RPMI8226 (cell line): ENCODE measurements around the gene CYGB.
"Not testable (repeated sequence)": the region's sequence is repeated elsewhere in the genome, so short reads cannot be mapped to it uniquely, and the experiment has no call there.

ENCODE experiments used
- DNase-seq: peaks from one replicate; pipeline ENCODE4 v3.0.0-alpha.2; 2015

The CYGB gene

GRCh38 chr17:76566988-76567431, 29.5 kb upstream of the CYGB start:
- no peak for DNase-seq

- no peak for DNase-seq
Observed at GRCh38 chr17:76566613-76566943, 29.1 kb upstream of the CYGB start.

- no peak for DNase-seq
Observed at GRCh38 chr17:76565728-76566612, 28.5 kb upstream of the CYGB start.

- DNase-seq: not testable (repeated sequence)
Observed at GRCh38 chr17:76564991-76565727, 27.6 kb upstream of the CYGB start.

GRCh38 chr17:76563359-76563758, 25.9 kb upstream of the CYGB start:
- not testable (repeated sequence) for DNase-seq

GRCh38 chr17:76562734-76563148, 25.2 kb upstream of the CYGB start:
- no peak for DNase-seq

- DNase-seq: no peak
Observed at GRCh38 chr17:76561799-76562268, 24.3 kb upstream of the CYGB start.

GRCh38 chr17:76561332-76561731, 23.8 kb upstream of the CYGB start:
- no peak for DNase-seq

- DNase-seq: no peak
Observed at GRCh38 chr17:76560877-76561221, 23.3 kb upstream of the CYGB start.

GRCh38 chr17:76560036-76560876, 22.7 kb upstream of the CYGB start:
- DNase-seq: no peak

- DNase-seq: not testable (repeated sequence)
Observed at GRCh38 chr17:76559460-76559859, 22.0 kb upstream of the CYGB start.

- peak; percentile 43 for DNase-seq
Observed at GRCh38 chr17:76558198-76559095, 20.9 kb upstream of the CYGB start.

- DNase-seq: peak; percentile 98
Observed at GRCh38 chr17:76557368-76558197, 20.1 kb upstream of the CYGB start.

GRCh38 chr17:76556765-76557367, 19.4 kb upstream of the CYGB start:
- DNase-seq: peak; percentile 54

- no peak for DNase-seq
Observed at GRCh38 chr17:76554131-76554530, 16.6 kb upstream of the CYGB start.

GRCh38 chr17:76553178-76553908, 15.8 kb upstream of the CYGB start:
- DNase-seq: no peak

GRCh38 chr17:76551685-76552084, 14.2 kb upstream of the CYGB start:
- DNase-seq: no peak

GRCh38 chr17:76550712-76551615, 13.5 kb upstream of the CYGB start:
- DNase-seq: no peak

GRCh38 chr17:76549539-76549938, 12.0 kb upstream of the CYGB start:
- DNase-seq: no peak
